ENCODE measurements around the gene DTNA.

DTNA gene

DNA sequence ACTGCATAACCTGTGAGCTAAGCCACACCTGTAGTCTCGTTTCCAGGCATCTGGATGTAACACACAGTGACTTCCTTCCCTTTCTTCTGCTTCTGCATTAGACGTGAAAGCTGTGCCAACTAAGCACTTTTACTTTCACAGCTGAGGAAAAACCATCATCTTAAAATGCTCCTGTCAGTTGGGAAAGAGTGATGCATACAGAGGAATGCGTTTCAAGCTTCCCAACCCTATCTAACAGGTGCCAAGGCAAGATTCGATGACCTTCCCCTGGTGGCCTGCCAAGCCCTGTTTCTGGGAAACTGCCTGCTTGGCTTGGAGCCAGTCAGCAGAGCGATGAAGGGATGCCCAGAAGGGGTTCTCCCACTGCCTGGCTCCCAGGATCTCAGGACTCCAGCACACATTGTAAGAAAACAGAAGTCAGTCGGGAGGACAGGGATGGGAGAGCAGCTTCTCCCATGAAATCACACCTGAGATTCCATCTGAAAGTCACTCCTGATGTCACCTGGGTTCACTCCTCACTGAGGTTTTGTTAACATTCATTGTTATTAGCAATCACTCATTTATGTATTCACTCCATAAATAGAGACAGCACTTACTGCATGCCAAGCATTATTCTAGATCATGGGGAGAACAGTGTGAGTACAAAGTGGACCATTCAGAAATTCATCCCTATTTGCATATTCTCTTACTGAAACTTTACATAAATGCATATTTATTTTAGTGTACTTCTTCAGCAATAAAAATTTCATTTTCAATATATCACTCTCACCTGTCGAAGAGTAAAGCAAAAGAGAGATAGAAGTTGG is 64.1 kb downstream of the DTNA start:
- peak; percentile 45 for DNase-seq

- no peak for DNase-seq
Measured at GRCh38 chr18:34775461-34775860, 65.4 kb downstream of the DTNA start.

- DNase-seq = no peak
Measured at GRCh38 chr18:34779112-34779511, 69.0 kb downstream of the DTNA start.

GRCh38 chr18:34780856-34781255 is 70.8 kb downstream of the DTNA start:
- no peak for DNase-seq

GRCh38 chr18:34783501-34783900 is 73.4 kb downstream of the DTNA start:
- DNase-seq = no peak

GRCh38 chr18:34786162-34786741 is 76.2 kb downstream of the DTNA start:
- DNase-seq = no peak

- DNase-seq = peak; percentile 35
Measured at GRCh38 chr18:34787931-34788532, 77.9 kb downstream of the DTNA start.

DNA sequence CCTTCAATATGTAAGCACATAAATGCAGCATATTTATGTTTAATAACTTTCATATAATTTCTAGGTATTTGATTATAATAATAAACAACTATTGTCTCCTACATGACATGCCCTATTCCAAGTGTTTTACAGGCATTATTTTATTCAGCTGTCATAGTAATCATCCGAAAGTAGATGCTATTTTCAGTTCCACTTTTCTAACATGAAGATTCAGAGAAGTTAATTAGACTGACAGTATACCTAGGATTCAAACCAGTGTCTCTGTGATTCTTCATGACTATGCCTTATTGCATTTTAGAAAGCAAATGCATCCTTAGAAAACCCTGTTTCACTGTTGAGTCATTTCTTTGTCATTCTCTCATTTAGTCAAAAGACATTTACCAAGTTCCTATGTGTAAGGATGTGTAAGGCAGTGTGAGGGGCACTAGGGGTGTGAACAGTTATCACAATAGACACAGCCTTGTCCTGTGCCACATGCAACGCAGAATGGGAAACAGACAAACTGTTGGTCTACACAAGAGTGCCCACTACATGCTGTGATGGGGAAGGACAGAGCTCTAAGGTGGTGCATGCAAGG is 79.8 kb downstream of the DTNA start:
- DNase-seq = no peak

GRCh38 chr18:34794348-34794747 is 84.2 kb downstream of the DTNA start:
- DNase-seq = no peak

DNA sequence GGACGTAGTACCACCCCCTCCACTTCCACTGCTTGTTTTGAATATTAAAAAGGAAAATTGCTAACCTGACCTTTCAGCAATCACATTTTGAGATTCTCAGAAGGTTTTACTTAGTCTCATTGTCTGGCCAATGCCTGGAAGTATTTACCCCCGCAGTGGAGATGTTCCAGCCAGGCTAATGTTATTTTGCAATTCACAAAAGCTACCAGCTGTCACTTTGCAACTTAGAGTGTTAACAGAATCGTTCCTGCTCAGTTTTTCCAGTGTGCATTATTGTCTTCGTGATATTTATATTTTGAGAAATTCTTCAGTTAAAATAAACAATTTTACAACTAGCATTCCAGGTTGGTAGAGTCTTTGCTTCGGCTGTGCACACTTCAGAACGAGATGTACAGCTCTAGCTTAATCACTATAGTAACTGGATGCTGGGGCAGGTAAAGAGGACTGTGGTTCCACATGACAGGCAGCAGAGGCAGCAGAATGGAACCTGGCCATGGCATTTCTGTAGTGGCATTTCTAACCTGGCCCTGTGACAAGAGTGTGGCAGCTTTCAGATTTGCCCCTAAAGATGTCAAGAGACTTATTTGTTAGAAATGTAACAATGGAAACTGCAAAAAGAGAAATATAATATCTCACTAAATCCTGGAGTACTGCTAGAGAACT is 85.1 kb downstream of the DTNA start:
- no peak for DNase-seq

GRCh38 chr18:34796035-34796657 is 86.0 kb downstream of the DTNA start:
- DNase-seq = no peak

GRCh38 chr18:34799291-34799690 is 89.2 kb downstream of the DTNA start:
- DNase-seq = no peak

GRCh38 chr18:34800381-34800780 is 90.3 kb downstream of the DTNA start:
- no peak for DNase-seq

DNA sequence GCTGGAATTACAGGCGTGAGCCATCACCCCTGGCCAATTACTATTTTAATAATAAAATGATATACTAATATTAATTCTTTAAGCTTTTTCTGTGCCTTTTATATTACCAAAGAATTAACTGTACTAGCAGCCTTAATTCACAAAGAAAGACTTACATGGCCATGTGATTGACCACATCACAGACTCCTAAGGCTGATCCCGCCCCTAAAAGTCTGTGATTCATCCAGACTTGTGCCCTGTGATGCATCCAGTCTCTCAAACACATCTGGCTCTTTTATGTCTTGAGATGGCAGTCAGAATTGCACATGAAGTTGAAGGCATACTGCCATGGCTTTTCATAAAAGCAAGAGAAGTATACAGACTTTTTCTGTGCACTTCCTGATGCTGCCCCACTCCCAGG is 91.7 kb downstream of the DTNA start:
- DNase-seq = no peak

DNA sequence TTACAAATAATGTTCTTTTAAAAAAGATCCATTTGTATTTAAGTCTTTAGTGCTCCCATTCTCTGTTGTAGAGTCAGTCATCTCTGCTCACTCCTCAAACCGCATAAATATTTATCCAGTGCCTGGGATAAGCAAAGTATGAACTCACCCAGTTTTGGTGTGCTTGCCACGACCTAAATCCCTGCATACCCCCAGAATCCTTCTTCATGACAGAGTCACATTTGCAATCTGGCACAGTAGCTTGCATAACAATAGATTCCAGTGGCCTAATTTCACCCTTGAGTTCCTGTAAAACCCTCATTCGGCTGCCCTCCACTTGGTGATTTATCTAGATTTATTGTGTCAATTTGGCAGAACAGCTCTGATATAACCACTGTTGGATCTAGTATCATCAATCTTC is 92.9 kb downstream of the DTNA start:
- DNase-seq = no peak

- DNase-seq = no peak
Measured at GRCh38 chr18:34803877-34804400, 93.8 kb downstream of the DTNA start.

DNA sequence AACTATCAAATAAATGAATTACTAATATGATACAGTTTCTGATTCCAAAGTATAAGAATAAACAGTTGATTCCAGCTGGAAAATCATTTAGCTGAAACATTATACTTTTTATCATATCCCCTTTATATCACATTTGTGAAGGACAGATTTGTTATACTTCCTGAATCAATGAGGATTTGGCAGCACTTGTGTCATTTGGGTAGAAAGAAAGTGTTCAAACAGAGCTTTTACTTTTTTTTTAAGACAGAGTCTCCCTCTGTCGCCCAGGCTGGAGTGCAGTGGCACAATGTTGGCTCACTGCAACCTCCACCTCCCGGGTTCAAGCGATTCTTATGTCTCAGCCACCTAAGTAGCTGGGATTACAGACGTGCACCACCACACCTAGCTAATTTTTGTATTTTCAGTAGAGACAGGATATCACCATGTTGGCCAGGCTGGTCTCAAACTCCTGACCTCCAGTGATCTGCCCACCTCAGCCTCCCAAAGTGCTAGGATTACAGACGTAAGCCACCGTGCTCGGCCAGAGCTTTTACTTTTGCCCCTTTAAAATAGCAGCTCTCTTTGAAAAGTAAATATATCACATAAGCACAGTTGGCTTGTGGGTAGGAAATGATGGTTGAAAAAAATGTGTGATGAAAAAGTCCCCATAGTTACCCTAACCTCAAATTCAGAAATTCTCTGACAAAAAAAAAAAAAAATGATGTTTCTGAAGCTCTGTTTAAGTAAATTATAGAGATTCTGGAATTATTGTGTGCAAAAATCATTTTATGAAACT is 95.2 kb downstream of the DTNA start:
- DNase-seq = no peak

DNA sequence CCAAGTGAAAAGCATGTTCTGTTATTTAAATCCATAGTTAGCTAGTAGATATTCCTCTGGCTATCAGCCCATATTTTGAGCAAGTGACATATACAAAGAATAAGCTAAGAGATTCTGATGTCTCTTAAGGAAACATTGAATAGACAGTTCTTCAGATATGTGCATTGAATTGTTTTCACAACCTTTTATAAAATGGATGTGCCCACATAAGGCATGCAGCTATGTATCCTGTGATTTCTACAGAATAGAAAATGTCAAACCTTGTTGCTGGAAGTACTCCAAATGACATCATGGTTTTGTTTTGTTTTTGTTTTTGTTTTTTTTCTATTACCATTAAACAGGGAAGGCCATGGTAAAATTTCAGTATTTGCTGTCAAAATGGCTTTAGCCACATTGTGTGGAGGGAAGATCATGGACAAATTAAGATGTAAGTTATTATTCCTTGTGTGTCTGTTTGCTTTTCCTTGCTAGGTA is 95.8 kb downstream of the DTNA start:
- no peak for DNase-seq

DNA sequence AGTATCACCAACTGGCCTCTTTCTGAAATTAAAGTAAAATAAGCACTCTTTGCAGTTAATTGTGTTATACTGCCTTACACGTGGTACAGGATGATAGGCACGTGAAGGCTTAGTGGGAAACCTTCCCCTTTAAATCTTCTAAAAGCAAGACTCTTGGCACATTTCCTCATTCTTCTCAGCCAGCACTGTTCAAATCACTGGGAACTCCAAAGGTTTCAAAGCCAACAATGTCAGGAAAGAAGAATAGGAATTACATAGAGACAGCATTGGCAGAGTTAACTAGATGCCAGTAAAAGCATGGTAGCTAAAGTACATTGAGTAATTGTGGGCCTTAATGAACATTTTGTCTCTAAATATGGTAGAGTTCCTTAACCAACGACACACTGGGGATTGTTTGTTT is 96.4 kb downstream of the DTNA start:
- no peak for DNase-seq

DNA sequence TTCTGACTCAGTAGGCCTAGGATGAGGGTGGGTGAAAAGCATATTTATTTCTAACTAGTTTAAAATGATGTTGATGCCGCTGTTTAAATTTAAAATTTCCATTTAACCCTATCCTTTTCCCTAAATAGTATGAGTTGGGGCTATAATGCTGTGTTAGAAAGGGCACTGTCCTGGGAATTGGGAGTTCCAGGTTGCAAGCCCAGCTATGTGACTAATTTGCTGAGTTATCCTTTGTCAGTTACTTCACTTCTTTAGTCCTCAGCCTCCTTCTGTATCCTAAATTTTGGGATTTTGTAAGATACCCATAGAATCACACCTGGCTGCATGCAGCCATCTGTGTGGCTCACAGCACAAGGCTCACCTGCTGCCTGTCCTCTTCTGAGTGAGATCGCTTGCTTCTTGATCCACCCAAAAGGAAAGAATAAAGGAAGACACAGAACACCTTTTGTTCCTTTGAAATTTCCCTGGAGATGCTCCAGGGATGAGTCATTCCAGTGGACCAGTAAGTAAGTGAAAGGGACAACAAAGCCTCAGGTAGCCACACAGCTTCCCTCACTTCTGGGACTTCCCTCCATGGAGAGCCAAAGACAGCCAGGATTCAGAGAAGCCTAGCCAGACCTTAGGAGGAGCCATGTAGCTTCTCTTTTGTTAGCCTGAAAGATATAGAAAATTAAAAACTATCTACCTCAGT is 97.2 kb downstream of the DTNA start:
- no peak for DNase-seq

DNA sequence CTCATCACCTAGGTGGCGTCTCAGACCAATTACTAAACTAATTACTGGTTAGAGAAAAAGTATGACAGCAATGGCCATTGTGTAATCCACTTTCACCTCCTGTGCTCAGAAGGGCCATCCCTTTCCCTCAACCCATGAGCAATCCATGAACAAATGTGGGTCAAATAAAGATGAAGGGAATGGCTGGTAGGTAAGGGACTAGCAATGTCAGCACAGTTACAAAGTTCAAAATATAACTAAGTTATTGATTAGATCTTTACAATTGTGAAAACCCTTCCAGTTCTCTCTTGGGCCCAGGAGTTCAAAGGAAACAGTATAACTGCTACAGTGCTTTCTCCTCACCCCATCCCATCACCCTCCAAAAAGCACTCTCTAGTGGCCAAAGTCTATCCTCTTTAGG is 98.3 kb downstream of the DTNA start:
- DNase-seq = no peak

Data from NCI-H2171 (cell line).